MV-4-11 (cell line): ENCODE results near the gene CES2.
"Not testable (repeated sequence)": the region's sequence is repeated elsewhere in the genome, so short reads cannot be mapped to it uniquely, and the experiment has no call there.

Experiments used
- DNase-seq: peaks from one replicate; lab custom pipeline; 2025; lab: John Stamatoyannopoulos, UW

Gene CES2

GRCh38 chr16:66936889-66937554, 1.7 kb downstream of the CES2 start:
- no peak for DNase-seq

GRCh38 chr16:66937725-66938337, 2.5 kb downstream of the CES2 start:
- DNase-seq: no peak

GRCh38 chr16:66939366-66939765, 4.0 kb downstream of the CES2 start:
- DNase-seq: no peak

- no peak for DNase-seq
Measured at GRCh38 chr16:66940236-66940635, 4.9 kb downstream of the CES2 start.

- DNase-seq: no peak
Measured at GRCh38 chr16:66942981-66943380, 7.7 kb downstream of the CES2 start.

GRCh38 chr16:66943426-66944053, 8.2 kb downstream of the CES2 start:
- DNase-seq: no peak

- DNase-seq: no peak
Measured at GRCh38 chr16:66944054-66944441, 8.7 kb downstream of the CES2 start.

- DNase-seq: not testable (repeated sequence)
Measured at GRCh38 chr16:66944971-66945370, 9.7 kb downstream of the CES2 start.

GRCh38 chr16:66945939-66946338, 10.6 kb downstream of the CES2 start:
- no peak for DNase-seq

GRCh38 chr16:66946541-66946940, 11.2 kb downstream of the CES2 start:
- DNase-seq: no peak

- DNase-seq: no peak
Measured at GRCh38 chr16:66946974-66947301, 11.6 kb downstream of the CES2 start.

- peak; percentile 74 for DNase-seq
Measured at GRCh38 chr16:66947302-66948065, 12.2 kb downstream of the CES2 start.

- no peak for DNase-seq
Measured at GRCh38 chr16:66948134-66948836, 13.0 kb downstream of the CES2 start.

- DNase-seq: no peak
Measured at GRCh38 chr16:66948837-66949225, 13.5 kb downstream of the CES2 start.

- DNase-seq: no peak
Measured at GRCh38 chr16:66949472-66949871, 14.2 kb downstream of the CES2 start.

- DNase-seq: no peak
Measured at GRCh38 chr16:66950437-66950836, 15.1 kb downstream of the CES2 start.

GRCh38 chr16:66950971-66951790, 15.9 kb downstream of the CES2 start:
- DNase-seq: no peak

GRCh38 chr16:66952430-66953110, 17.3 kb downstream of the CES2 start:
- no peak for DNase-seq

- DNase-seq: no peak
Measured at GRCh38 chr16:66953462-66954096, 18.3 kb downstream of the CES2 start.

GRCh38 chr16:66954097-66954659, 18.9 kb downstream of the CES2 start:
- DNase-seq: peak; percentile 67
